ENCODE results near the gene STPG1. TPM values are rescaled to one million over a fixed set of nuclear protein-coding genes. Genes with fewer than 3 reads are reported as not detected.

The STPG1 gene
- total and polyA plus RNA-seq, 9 of the 15 experiments (the other 6 are each of a cell fraction or from before 2014, with no cell fraction given) = 5.0 to 11.9 (median 8.3) TPM

GRCh38 chr1:24374891-24375786 is 38.4 kb downstream of the STPG1 start (continued):
- no peak for TF ChIP-seq ZNF512 (tag; IDR thresholded peaks at IDR 0.05)
- TF ChIP-seq SNIP1 (IDR thresholded peaks at IDR 0.05; ENCODE audit: low read depth) = no peak
- no peak for TF ChIP-seq ZBED1 (IDR thresholded peaks at IDR 0.05)
- TF ChIP-seq MCM7 (IDR thresholded peaks at IDR 0.05) = no peak
- TF ChIP-seq ZMIZ1 (IDR thresholded peaks at IDR 0.05; ENCODE audit: low read depth in 2 of 2, low read length in 2 of 2) = no peak
- TF ChIP-seq ZNF639 (CRISPR knock-in tag; conservative IDR thresholded peaks at IDR 0.05 in 1 of 2, IDR thresholded peaks at IDR 0.05 in 1 of 2) = no peak
- no peak for TF ChIP-seq CTCF (IDR thresholded peaks at IDR 0.05 in 2 of 3, conservative IDR thresholded peaks at IDR 0.05 in 1 of 3; ENCODE audit: insufficient read depth in 2 of 3, low read depth in 1 of 3, low read length in 3 of 3)
- TF ChIP-seq RBM39 (optimal IDR thresholded peaks at IDR 0.05; ENCODE audit: low read depth, low read length) = no peak
- TF ChIP-seq ZNF518B (CRISPR knock-in tag; IDR thresholded peaks at IDR 0.05) = no peak
- TF ChIP-seq BHLHE40 (IDR thresholded peaks at IDR 0.05; ENCODE audit: low read length) = no peak
- TF ChIP-seq ATF3 (IDR thresholded peaks at IDR 0.05) = no peak
- TF ChIP-seq ATF3 (CRISPR knock-in tag; conservative IDR thresholded peaks at IDR 0.05) = no peak
- no peak for TF ChIP-seq TGIF2 (CRISPR knock-in tag; IDR thresholded peaks at IDR 0.05)
